ENCODE data around the gene LHFPL3.

DNA sequence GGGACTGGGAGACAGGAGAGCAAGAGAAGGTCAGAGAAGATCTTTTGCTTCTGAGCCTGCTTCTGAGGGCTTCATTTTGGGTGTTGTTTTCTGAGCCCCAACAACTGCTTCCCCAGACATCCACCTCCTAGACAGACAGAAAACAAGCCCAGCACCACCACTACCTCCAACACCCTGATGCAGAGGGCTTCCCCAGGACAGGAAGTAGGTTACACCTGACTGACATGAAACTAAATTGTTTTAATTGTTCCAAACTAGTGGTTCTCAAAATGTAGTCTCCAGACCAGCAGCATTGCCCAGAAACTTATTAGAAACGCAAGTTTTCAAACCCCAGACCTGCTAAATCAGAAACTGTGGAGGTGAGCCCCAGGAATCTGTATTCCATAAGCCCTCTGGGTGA is 522.0 kb downstream of the LHFPL3 start:
- TF ChIP-seq, protein P1, sequence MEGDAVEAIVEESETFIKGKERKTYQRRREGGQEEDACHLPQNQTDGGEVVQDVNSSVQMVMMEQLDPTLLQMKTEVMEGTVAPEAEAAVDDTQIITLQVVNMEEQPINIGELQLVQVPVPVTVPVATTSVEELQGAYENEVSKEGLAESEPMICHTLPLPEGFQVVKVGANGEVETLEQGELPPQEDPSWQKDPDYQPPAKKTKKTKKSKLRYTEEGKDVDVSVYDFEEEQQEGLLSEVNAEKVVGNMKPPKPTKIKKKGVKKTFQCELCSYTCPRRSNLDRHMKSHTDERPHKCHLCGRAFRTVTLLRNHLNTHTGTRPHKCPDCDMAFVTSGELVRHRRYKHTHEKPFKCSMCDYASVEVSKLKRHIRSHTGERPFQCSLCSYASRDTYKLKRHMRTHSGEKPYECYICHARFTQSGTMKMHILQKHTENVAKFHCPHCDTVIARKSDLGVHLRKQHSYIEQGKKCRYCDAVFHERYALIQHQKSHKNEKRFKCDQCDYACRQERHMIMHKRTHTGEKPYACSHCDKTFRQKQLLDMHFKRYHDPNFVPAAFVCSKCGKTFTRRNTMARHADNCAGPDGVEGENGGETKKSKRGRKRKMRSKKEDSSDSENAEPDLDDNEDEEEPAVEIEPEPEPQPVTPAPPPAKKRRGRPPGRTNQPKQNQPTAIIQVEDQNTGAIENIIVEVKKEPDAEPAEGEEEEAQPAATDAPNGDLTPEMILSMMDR (IDR thresholded peaks at IDR 0.05) = no peak
- TF ChIP-seq EZH2 (IDR thresholded peaks at IDR 0.05) = no peak
- no peak for TF ChIP-seq EZH2phosphoT487 (IDR thresholded peaks at IDR 0.05)
